ENCODE data around the gene ATP6V1F.

ATP6V1F gene

DNA sequence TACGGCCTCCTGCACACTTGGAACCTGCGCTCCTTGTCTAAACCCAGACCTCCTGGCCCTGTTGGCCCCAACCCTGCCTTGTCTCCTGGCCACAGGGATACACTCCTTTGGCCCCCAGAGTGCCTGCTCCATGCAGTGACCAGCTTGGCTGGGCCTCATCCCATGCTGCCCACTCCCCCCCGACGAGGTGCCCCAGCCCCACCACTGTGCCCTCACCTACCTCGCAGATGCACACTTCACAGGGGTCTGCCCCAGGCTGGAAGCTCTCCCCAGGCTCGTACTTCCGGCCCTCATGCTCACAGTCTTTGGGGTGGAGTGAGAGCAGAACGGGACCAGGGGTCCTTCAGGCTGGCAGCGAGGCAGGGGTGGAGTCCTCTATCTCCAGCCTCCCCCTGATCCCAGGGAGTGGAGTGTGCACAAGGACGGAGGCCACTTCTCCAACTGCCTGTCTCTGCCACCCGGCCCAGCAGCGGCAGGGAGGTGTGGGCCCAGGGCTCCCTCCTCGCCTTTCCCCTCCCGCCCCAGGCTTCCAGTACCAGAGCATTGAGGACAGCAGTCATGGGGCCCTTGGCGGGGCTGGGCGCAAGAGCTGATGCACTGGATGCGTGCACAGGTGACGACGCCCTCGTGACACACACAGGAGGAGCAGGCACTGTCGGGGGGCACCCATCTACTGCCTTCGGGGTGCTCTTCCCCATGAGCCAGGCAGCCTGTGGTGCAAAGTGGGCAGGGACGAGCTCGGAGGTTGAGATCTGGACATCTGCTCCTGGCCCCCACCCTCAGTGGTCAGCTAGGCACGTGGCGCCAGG is 22.1 kb downstream of the ATP6V1F start:
- no peak overlapping the region for H3K27ac ChIP-seq
- no peak for TF ChIP-seq CTCF (conservative IDR thresholded peaks at IDR 0.05)
- TF ChIP-seq ZFX (IDR thresholded peaks at IDR 0.05) = no peak

DNA sequence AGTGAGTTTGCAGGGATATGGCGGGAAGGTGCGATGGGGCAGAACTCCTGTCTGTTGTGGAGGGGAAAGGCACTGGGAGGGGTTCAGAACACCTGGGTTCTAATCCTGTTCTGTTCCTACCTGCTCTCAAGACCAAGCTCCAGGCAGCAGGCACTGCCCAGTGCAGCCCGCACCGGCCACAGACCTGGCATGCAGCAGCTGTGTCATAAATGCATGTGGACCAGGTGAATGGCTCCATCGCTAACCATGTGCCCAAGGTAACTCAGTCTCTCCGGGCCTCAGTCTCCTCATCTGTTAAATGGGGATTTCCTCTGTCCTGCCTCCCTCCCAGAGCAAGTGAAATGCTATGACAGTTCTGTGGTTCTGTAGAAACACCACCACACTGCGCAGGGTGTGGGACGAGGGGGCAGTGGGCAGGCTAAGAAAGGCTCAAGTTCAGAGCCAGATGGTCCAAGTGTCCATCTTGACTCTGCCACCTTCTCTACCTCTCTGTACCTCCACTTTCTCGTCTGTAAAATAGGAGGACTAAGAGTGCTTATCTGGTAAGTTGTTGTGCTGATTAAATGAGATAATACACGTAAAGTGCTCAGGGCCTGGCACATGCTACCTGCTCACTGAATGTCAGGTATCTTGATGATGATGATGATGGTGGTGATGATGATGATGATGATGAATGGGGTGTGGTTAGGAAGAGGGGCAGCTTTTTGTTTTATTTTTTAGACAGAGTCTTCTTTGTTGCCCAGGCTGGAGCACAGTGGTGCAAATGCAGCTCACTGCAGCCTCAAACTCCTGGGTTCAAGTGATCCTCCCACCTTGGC is 22.9 kb downstream of the ATP6V1F start:
- TF ChIP-seq CTCF (conservative IDR thresholded peaks at IDR 0.05) (no peak), ZFX (IDR thresholded peaks at IDR 0.05) (no peak)

DNA sequence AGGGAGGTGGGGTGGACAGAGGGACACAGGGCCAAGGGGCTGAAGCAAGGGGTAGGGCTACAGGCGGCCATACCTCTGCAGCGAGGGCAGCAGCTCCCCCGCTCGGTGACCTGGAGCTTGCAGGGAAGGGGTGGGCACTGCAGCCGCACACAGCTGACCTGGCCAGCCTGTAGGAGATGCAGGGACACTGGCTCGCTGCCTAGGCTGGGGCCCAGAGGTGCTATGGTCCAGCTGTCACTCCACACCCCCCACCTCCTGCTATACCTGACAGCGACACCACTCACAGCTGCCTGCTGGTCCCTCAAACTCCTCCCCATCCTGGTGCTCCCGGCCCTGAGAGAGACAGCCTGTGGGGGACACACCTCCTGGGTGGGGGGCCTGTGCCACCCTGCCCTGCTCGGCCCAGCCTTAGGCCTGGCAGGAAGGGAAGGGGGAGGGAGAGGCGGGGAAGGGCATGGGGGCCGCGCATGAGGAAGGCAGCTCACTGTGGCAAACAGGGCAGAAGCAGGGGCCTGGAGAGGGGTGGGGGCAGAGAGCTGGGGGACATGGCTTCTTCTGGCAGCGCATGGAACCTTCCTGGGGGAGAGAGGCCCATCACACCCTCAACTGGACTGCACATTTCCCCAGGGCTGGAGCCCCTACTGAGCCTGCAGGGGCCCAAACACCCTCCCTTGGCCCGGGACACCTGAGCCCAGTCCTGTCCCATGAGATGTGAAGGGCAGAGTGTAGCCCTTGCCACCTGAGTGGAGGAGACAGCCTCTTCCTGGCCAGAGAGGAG is 23.9 kb downstream of the ATP6V1F start:
- no peak overlapping the region for H3K27ac ChIP-seq
- TF ChIP-seq CTCF (conservative IDR thresholded peaks at IDR 0.05) (no peak), ZFX (IDR thresholded peaks at IDR 0.05) (no peak)

More for the DNA sequence above, 22.9 kb downstream of the ATP6V1F start:
- no peak overlapping the region for H3K27ac ChIP-seq

DNA sequence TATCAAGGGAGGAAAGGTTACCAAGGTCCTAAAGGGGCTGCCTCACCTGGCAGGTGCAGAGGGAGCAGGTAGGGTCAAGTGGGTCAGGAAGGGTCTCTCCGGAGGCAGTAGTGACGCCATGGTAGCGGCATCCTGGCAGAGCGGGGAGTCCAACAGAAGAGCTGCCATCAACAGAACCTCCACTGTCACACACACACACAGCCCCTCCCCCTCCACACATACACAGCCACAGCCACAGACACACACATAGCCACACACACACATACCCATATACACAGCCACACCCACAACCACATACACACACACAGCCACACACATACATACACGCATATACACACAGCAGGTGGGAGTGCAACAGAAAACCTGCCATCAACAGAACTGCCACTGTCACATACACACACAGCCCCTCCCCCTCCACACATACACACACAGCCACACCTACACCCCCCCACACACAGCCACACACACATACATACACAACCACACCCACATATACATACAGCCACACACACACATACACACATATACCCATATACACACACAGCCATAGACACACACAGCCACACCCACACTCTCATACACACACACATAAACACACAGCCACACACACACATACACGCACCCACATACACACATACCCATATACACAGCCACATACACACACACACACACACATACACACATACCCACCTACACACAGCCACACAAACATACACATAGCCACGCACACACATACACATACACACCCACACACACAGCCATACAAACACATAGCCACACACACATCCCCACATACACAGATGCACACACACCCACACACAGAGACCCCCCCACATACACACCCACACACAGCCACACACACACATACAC is 24.7 kb downstream of the ATP6V1F start:
- no peak overlapping the region for H3K27ac ChIP-seq
- no peak for TF ChIP-seq CTCF (conservative IDR thresholded peaks at IDR 0.05)
- no peak for TF ChIP-seq ZFX (IDR thresholded peaks at IDR 0.05)

GRCh38 chr7:128888039-128888755 is 25.5 kb downstream of the ATP6V1F start:
- H3K27ac ChIP-seq = no peak overlapping the region
- TF ChIP-seq ZFX (IDR thresholded peaks at IDR 0.05) = no peak
- no peak for TF ChIP-seq CTCF (conservative IDR thresholded peaks at IDR 0.05)

DNA sequence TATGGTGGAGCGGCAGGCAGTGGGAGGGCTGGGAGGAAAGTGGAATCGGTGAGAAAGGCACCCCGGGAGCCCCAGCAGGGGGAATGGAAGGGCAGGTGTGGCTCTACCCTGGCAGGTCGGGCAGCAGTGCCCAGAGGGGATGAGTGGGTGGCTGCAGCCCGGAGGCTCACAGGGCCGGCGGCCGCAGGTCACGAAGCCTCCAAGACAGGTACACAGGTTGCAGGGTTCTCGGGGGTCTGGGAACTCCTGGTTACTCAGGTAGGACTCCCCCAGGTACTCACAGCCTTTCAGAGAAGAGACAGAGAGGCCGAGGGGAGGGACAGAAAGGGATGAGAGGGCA is 26.1 kb downstream of the ATP6V1F start:
- H3K27ac ChIP-seq = no peak overlapping the region

More for the DNA sequence above, 26.1 kb downstream of the ATP6V1F start:
- TF ChIP-seq CTCF (conservative IDR thresholded peaks at IDR 0.05) (no peak), ZFX (IDR thresholded peaks at IDR 0.05) (no peak)
